GM18951 (cell line): ENCODE data around the gene CCDC12.

Experiments
- POLR2A ChIP-seq: IDR thresholded peaks from 4 replicates; pipeline ENCODE4 v1.6.1; 2011; ENCODE audit warnings: mild to moderate bottlenecking; ENCODE audit not compliant: insufficient read length, insufficient read depth; ENCODE audit errors: extremely low read depth
- in situ Hi-C: fragments of 300-500 bp; cut with MboI; formaldehyde crosslinking; loops from one replicate; pipeline ENCODE4 v1.12.0; 2022; ENCODE audit warnings: low sequenced_read_pairs, mixed read lengths, inconsistent platforms; ENCODE audit not compliant: unreplicated experiment

The CCDC12 gene

DNA sequence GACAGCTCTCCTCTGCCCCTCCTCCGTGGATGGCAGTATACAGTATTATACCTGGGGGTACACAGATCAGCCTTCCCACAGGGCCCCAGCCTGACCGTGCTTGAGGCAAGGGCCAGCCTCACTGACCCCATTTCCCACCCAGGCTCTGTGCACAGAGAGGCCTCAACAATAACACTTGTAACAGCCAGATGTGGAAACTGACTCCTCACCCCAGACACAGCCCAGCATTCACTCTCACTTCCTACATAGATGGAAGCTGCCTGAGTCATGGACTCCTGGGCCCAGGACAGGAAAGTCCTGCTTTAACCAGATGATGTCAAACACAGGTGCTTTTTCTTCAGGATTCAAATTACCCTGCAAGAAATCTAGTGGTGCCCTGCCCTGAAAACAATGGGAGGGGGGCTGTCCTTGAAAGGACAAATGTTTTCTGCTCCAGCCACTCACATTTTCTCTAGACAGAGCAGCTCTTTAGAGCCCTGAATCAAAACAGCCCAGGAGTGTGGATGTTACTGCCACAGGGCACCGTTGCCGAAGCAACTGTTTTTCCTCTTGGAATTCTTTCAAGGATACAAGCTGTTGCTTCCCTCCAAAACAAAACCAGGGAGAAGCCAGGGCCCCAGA is 16.4 kb downstream of the CCDC12 start:
- in situ Hi-C loops, result no loop called here
- no peak for TF ChIP-seq POLR2A

GRCh38 chr3:46959161-46959511 is 17.4 kb downstream of the CCDC12 start:
- no peak for TF ChIP-seq POLR2A
- in situ Hi-C loops, result no loop called here

GRCh38 chr3:46958467-46959160 is 17.9 kb downstream of the CCDC12 start:
- in situ Hi-C loops, result no loop called here
- no peak for TF ChIP-seq POLR2A

DNA sequence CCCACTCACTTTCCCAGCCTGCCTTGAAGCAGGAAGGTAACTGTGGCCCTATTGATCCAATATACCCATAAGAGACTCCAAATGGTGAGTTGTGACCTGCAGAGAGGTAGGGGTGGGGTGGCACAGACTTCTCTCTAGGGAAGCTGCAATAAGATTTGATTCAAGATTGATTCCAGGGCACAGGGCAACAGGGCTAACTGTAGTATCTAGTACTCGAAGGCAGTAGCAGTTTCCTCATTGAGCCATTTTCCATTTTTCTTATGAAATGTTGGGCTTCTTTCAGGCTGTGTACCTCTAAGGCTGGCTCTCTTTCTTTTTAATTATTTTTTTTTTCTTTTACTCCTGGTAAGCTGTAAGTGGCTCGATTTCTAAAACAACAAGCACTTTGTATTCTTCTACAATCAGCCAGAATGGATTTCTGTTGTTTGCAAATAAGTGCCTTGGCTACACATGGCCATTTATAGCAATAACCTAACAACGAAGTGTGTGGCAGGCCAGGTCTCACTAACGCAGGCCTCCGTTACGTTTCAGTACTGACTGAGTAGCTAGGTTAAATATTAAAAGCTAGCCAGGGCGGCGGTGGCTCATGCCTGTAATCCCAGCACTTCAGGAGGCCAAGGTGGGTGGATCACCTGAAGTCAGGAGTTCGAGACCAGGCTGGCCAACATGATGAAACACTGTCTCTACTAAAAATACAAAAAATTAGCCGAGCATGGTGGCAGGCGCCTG is 19.3 kb downstream of the CCDC12 start:
- no peak for TF ChIP-seq POLR2A
- in situ Hi-C loops, result no loop called here

DNA sequence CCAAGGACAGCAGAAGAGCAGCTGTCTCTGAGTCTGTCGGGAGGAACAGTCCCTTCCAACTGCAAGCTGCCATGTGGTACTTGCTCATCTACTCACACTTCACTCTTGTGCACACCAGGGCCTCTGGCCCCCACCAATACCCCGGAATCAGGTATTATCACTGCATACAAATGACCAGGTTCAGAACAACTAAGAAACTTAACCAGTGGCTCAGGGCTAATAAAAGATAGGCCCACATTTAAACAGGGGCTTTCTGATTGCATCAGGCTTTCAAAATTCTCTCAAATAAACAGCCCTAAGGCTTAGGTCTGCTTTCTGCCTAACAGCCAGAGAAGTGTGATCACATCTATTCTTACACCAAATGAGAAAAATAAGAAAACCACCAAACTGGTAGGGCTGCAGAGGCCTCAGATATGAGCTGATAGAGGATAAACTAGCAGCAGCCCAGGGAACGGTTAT is 20.7 kb downstream of the CCDC12 start:
- TF ChIP-seq POLR2A, result no peak
- in situ Hi-C loops, result no loop called here

GRCh38 chr3:46955157-46955556 is 21.4 kb downstream of the CCDC12 start:
- no peak for TF ChIP-seq POLR2A
- in situ Hi-C loops, result no loop called here

DNA sequence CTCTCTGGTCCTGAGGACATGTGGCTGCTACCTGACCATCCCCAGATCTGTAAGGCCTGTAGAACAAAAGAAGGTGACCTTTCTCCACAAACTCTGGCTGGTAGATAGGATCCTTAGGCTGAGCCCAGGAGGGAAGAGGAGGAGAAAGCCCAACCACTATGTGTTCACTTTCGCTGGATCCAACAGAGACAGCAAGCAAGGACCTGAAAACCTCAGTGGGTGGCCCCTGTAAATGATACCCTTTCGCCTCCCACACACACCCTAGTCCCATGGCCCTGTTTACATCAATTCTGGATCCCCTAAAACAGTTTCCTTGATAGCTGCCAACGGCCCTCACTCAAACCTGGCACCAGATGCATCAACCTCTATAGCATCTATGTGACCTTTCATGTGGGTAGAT is 22.4 kb downstream of the CCDC12 start:
- in situ Hi-C loops, result no loop called here
- TF ChIP-seq POLR2A, result no peak

DNA sequence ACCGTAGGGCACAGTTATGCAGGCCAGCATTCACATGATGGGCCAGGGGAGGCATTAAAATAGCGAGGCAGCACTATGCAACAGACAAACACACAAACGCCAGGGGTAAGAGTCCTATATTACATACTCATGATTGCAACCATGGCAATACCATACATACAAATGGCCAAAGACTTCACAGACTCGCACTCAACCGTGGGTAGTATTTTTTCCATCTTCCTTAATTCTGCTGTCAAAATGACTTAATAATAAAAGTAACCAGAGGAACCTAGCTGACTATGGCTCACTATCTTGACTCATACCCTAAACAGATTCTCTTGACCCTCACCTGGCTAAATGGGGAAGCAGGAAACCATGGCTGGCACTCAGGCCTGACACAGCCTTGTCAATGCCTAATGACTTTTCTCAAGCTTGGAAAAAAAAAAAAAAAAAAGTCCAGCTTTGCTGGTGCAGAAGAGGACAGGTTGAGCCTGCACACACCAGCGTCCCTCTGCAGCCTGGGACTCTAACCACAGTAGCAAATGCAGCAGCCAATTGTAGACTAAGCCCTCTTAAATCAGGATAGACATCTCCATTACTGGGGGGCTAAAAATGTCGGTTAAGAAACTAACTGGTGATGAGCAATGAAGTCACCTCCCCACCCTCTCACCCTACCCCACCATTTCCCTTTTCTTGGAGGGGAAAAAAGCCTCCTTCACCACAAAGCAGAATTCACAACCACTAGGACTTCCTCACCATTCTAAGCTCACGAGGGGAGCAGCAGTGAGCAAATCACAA is 23.1 kb downstream of the CCDC12 start:
- no peak for TF ChIP-seq POLR2A
- in situ Hi-C loops, result no loop called here

- in situ Hi-C loops, result no loop called here
- TF ChIP-seq POLR2A, result no peak
These were observed 23.7 kb downstream of the CCDC12 start for GRCh38 chr3:46952813-46953212.

DNA sequence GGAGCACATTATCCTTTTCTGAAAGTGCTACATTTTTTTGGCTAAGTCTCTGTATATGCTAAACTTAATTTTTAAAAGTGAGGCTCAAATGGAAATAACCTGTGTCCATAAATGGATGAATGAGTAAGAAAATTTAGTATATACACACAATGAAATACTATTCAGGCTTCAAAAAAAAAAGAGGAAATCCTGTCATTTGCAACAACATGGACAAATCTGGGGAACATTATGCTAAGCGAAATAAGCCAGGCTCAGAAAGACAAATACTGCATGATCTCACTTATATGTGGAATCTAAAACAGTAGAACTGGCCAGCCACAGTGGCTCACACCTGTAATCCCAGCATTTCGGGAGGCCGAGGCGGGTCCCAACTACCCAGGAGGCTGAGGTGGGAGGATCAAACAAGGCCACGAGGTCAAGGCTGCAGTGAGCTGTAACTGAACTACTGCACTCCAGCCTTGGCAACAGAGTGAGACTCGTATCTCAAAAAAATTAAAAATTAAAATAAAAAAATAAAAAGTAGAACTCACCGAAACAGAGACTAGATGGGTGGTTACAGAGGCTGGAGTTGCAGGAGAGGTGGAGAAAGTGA is 25.8 kb downstream of the CCDC12 start:
- TF ChIP-seq POLR2A, result no peak
- in situ Hi-C loops, result no loop called here

DNA sequence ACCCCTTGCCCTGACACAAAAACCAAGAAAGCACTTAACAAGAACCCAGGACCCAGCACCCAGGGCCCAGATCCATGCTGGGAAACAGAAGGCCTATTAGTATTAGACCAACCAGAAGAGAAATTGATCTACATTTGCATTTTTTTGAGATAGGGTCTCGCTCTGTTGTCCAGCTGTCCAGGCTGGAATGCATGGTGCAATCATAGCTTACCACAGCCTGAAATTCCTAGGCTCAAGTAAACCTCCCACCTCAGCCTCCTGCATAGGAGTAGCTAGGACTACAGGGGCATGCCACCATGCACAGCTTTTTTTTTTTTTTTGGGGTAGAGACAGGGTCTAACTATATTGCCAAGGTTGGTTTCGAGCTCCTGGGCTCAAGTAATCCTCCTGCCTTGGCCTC is 26.4 kb downstream of the CCDC12 start:
- in situ Hi-C loops, result no loop called here

DNA sequence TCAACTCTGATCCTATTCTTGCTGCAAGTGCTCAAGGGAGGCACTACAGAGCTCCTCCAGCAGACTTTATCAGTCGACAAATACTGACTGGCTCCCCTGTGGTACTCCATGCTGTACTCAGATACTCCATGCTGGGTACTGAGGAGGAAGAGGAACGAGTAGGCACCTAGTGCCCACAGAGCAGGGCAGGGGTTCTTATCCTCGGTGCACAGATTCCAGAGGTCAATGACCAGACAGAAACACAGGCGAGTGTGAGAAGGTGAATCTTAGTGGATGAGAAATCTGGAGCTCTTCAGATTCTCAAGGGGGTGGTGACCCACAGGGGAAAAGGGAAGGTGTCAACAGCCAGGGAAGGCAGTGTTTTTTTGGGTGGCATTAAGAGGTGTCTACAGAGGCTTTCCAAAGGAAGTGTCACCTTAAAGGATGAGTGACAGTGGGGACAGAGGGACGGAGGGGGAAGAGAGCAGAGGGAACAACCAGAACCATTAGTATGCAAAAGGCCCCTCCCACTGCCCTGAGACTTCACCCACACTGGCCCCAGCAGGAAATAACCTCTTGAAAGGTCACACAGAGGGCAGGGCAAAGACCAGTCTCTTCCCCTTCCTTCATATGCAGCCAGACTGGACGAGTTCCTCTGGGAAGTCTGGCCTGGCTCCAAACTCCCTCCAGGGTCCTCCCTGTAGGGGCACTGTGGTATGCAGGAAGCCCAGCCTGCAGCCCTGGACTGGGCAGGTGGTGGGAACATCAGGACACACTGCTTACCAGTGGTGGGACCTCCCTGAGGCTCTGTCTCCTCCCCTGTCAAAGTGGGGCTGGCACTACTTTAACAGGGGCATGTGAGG is 27.5 kb downstream of the CCDC12 start:
- no peak for TF ChIP-seq POLR2A
- in situ Hi-C loops, result no loop called here

More for the DNA sequence above, 26.4 kb downstream of the CCDC12 start:
- no peak for TF ChIP-seq POLR2A
